SIG-M5 (cell line): ENCODE measurements around the gene MAPKAP1.
"Not testable (repeated sequence)": the region's sequence is repeated elsewhere in the genome, so short reads cannot be mapped to it uniquely, and the experiment has no call there.

Experiments used
- DNase-seq: peaks from one replicate; lab custom pipeline; 2025; lab: John Stamatoyannopoulos, UW

MAPKAP1 gene

DNA sequence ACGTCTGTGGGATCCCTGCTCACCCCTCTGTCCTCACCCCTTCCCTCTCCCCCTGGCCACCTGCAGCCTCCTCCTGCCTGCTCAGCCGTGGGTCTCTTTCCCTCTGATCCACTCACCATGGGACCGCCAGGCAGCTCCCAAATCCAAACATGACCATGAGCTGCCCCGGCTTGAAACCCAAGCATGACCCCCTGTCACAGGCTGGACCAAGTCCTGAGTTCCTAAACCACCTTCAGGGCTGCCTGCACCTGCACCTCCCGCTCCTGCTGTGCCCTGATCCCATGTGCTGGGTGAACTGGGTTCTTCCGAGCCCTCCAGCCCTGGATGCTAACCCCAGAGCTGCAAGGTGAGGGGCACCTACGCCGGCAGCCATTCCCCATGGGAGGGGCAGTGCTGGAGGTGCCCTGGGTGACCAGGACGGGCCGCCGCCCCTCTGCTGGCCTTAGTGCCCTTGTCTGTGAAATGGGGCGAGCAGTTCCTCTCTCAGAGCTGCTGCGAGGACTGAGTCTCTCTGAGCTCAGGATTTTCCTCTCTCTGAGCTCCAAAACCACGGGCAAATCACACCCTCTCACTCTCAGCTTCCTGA, 295.7 kb downstream of the MAPKAP1 start:
- no peak for DNase-seq

DNA sequence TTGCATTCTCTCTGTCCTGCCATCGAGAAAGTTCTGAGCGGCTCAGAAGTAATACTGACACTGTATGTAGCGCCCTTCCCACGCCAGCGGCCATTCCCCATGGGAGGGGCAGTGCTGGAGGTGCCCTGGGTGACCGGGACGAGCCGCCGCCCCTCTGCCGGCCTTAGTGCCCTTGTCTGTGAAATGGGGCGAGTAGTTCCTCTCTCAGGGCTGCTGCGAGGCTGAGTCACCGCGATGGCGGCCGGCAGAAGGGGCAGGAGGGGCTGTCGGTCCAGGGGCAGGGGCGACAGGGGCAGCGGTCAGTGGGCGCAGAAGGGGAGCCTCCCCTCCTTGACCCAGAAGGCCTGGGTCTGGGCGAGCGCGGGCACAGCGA, 296.5 kb downstream of the MAPKAP1 start:
- no peak for DNase-seq

- DNase-seq, result no peak
These were observed 297.1 kb downstream of the MAPKAP1 start for GRCh38 chr9:125409637-125410521.

- DNase-seq, result no peak
These were observed 297.8 kb downstream of the MAPKAP1 start for GRCh38 chr9:125409217-125409636.

DNA sequence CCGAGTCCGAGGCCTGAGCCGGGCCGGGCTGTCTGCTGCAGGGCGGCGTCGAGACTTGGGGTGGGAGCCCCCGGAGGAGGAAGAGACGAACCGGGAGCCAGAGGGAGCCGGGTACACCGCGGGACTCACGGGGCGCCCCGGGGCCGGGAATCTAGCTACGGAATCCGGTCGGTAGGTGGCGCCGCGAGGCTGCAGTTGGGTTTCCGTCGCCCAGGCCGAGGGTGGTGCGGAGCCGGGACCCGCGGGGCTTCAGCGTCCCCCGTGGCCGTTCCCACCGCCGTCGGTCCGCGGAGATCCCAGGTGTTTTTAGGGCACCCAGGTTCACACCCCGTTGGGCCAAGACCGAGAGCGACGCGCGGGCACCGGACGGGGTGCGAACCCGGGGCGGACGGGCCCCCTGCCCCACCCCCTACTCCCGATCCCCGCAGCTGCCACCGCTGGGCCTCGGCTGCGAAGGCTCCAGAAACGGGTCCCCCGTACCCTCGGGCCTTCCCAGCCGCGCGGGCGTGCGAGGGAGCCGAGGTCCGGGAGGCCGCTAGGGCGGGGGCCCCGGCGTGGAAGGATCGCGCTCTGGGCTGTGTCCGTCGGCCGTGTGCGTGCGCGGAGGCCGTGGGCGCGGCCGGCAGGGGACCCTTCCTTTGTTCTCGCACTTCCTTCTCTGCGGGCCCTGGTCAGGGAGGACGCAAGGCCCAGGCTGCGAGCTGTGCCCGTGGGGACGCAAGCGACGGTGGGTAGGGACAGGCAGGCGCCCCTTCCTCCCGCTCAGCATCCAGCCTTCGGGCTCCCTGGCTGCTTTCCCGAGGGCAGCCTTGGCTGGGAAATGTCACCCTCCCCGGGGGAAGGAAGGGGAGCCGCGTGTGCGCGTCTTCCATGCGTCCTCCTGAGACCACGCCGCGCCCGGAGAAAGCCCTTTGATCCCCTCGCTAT, 298.8 kb downstream of the MAPKAP1 start:
- no peak for DNase-seq

DNA sequence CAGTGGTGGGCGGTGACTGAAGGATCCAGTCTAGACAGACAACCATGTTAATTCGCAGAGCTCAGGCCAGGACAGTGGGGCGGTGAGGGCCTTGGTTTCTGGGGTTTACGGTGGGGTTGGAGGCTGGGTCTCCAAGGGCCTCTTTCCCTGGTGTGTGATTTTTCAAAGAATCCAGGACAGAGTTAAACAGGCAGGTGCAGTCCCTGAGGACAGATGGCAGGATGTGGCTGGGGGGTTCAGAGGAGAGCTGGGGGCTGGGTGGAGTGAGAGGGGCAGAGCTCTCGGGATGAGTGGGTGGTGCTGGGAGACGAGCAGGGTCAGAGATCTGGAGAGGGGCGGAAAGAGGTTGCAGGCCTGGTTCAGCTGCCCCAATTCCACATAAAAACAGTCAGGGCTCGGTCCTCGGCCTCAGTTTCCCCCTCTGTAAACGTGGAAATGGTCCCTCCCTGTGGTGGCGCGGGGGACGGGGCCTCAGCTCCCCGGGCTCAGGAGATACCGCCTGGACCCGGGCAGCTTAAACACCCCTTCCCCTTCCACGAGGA, 299.5 kb downstream of the MAPKAP1 start:
- DNase-seq, result no peak

DNA sequence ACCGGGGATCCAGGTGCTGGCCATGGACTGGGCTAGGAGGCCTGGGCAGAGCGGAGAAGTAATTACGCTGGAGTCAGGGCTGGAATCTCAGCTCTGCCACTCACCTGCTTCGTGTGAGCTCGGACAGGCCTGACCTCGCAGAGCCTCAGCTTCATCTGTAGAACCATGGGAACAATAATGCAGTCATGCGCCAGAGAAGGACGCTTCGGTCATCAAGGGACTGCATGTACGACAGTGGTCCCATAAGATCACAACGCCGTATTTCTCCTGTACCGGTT, 300.3 kb downstream of the MAPKAP1 start:
- DNase-seq, result no peak

GRCh38 chr9:125405938-125406809, 300.8 kb downstream of the MAPKAP1 start:
- no peak for DNase-seq

DNA sequence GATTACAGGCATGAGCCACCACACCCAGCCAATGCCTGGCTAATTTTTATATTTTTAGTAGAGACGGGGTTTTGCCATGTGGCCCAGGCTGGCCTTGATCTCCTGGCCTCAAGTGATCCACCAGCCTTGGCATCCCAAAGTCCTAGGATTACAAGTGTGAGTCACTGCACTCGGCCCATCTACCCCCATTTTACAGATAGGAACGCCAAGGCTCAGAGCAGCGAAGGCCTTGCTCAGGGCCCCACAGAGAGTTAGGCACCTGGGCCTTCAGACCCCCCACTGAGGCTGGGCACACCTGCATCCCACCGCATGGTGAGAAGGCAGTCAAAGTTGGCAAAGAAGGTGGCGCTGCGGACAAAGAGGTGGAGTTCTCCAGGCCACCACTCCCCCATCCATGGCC, 302.3 kb downstream of the MAPKAP1 start:
- no peak for DNase-seq

GRCh38 chr9:125400725-125401716, 306.0 kb downstream of the MAPKAP1 start:
- DNase-seq, result no peak

DNA sequence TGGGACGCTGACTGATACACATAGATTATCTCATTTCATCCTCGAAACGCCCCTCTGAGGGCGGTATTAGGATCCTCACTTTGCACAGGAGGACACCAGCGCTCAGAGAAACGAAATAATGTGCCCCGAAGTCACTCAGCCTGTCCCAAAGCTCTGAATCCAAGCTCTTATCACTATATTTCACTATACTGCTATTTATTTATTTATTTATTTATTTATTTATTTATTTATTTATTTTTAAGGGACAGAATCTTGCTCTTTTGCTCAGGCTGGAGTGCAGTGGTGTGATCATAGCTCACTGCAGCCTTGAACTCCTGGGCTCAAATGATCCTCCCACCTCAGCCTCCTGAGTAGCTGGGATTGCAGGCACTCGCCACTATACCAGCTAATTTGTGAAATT, 306.8 kb downstream of the MAPKAP1 start:
- not testable (repeated sequence) for DNase-seq

- DNase-seq, result no peak
These were observed 307.3 kb downstream of the MAPKAP1 start for GRCh38 chr9:125399666-125400065.

- DNase-seq, result no peak
These were observed 307.8 kb downstream of the MAPKAP1 start for GRCh38 chr9:125399165-125399564.

DNA sequence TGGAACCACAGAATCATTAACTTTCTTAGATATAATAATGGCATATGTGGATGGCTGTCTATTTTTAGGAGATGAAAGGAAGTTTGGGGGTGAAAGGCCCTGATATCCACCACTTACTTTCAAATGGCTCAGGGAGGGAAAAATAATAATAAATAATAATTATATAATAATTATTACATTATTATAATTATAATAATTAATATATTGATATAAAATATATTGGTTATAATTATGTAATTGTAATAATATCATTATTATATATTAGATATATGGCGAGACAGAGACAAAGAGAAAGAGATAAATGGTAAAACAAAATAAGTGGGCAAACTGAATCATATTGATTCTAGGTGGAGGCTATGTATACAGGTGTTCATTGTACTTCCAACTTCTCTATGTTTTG, 308.8 kb downstream of the MAPKAP1 start:
- DNase-seq, result no peak

GRCh38 chr9:125397736-125398135, 309.3 kb downstream of the MAPKAP1 start:
- DNase-seq, result no peak

GRCh38 chr9:125396799-125397198, 310.2 kb downstream of the MAPKAP1 start:
- no peak for DNase-seq

DNA sequence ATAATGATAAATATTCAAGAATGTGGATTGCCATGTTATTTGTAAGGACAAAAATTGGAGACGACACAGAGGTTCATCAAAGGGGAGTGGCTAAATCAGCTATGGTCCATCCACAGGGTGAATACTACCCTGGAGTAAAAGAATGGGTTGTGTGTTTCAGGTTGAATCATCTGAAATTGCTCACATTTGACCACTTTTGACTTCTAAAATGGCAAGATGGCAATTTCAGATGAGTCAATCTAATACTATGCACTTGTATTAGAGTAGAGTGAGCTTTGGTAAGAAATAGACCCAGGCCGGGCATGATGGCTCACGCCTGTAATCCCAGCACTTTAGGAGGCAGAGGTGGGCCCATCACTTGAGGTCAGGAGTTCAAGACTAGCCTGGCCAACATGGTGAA, 313.6 kb downstream of the MAPKAP1 start:
- no peak for DNase-seq

- DNase-seq, result no peak
These were observed 315.3 kb downstream of the MAPKAP1 start for GRCh38 chr9:125391704-125392103.

- no peak for DNase-seq
These were observed 318.0 kb downstream of the MAPKAP1 start for GRCh38 chr9:125388978-125389377.

GRCh38 chr9:125387861-125388524, 319.0 kb downstream of the MAPKAP1 start:
- DNase-seq, result no peak
